Endothelial cell of umbilical vein (primary cell): Measurements from ENCODE around the gene TOM1L2. TPM values are rescaled to one million over a fixed set of nuclear protein-coding genes. Genes with fewer than 3 reads are reported as not detected.

Source experiments
- BruUV-seq: library from RNA; stranded (reverse); fragments of 400-500 nt; replicated peaks from 2 replicates; lab custom pipeline; 2021; lab: Mats Ljungman, UMichigan
- CTCF ChIA-PET: fragments of 300-600, 350-600 bp; sonication (Branson Sonifier 250); formaldehyde crosslinking; loops from one replicate; lab custom pipeline; 2021; ENCODE audit warnings: antibody characterized with exemption, inconsistent platforms; lab: Charles Lee
- POLR2A ChIA-PET: fragments of 300-600, 350-600 bp; sonication (Branson Sonifier 250); formaldehyde crosslinking; loops from one replicate; lab custom pipeline; 2021; ENCODE audit warnings: antibody characterized with exemption, inconsistent platforms; lab: Charles Lee
- DNase-seq: peaks from one replicate; pipeline ENCODE4 v3.0.0-alpha.2; 2011; ENCODE audit warnings: low read depth, low spot score
- FAIRE-seq: peaks from 2 replicates; lab custom pipeline; 2011; peaks lifted over from hg19 to GRCh38; lab: Jason Lieb, UNC
- H2AFZ ChIP-seq: 2 replicates; pipeline ENCODE4 v1.6.0; 2012; ENCODE audit warnings: low read depth, low read length, control low read depth, inconsistent platforms
- H3K27ac ChIP-seq: 2 replicates; pipeline ENCODE4 v1.5.1; 2011; ENCODE audit warnings: low read depth, mild to moderate bottlenecking, control low read depth, low read length, moderate library complexity; ENCODE audit not compliant: insufficient read depth
- H3K27me3 ChIP-seq, 2 experiments: 2 replicates each; pipeline versions ENCODE4 v1.6.0 to v1.6.1; 2011; ENCODE audit warnings: low read length in 2 of 2, mixed read lengths in 1 of 2; ENCODE audit not compliant: control insufficient read depth in 2 of 2, insufficient read depth in 2 of 2
- H3K36me3 ChIP-seq, 2 experiments: 2 replicates in 1 of 2; 3 replicates in 1 of 2; pipeline ENCODE4 v1.5.1; 2011; ENCODE audit warnings: low read length in 2 of 2, mild to moderate bottlenecking in 1 of 2, moderate library complexity in 1 of 2; ENCODE audit not compliant: control insufficient read depth in 2 of 2, insufficient read depth in 2 of 2; ENCODE audit errors: extremely low read depth in 1 of 2
- H3K4me1 ChIP-seq: 3 replicates; pipeline ENCODE4 v1.5.1; 2011; ENCODE audit warnings: mild to moderate bottlenecking, low read length; ENCODE audit not compliant: control insufficient read depth, insufficient read depth; ENCODE audit errors: extremely low read depth
- H3K4me2 ChIP-seq: 2 replicates; pipeline ENCODE4 v1.6.1; 2011; ENCODE audit warnings: low read length, control low read depth, mixed read lengths; ENCODE audit not compliant: insufficient read depth
- H3K4me3 ChIP-seq, 3 experiments: fragments of 200-600 bp in 1 of 3; sonication (generic), shearing (Covaris generic) in 1 of 3; replicated peaks in 1 of 3; 2 replicates each; pipeline ENCODE4 v1.5.1; 2011 to 2016; ENCODE audit warnings: control low read depth in 3 of 3, low read length in 3 of 3, mild to moderate bottlenecking in 2 of 3, inconsistent platforms in 1 of 3, low read depth in 1 of 3, moderate library complexity in 1 of 3; ENCODE audit not compliant: insufficient read depth in 1 of 3
- H3K79me2 ChIP-seq: 2 replicates; pipeline ENCODE4 v1.6.0; 2012; ENCODE audit warnings: low read length, inconsistent platforms; ENCODE audit not compliant: control insufficient read depth, insufficient read depth
- H3K9ac ChIP-seq: replicated peaks from 2 replicates; pipeline ENCODE3; 2011; ENCODE audit warnings: low read length, control low read depth; ENCODE audit not compliant: insufficient read depth; ENCODE audit errors: extremely low read depth
- H3K9me1 ChIP-seq: replicated peaks from 3 replicates; pipeline ENCODE4 v1.6.0; 2011; ENCODE audit warnings: mild to moderate bottlenecking, low read length; ENCODE audit not compliant: control insufficient read depth, insufficient read depth; ENCODE audit errors: extremely low read depth
- H3K9me3 ChIP-seq: replicated peaks from 2 replicates; pipeline ENCODE4 v1.5.1; 2012; ENCODE audit warnings: low read length, inconsistent platforms; ENCODE audit not compliant: control insufficient read depth, insufficient read depth
- H4K20me1 ChIP-seq: replicated peaks from 2 replicates; pipeline ENCODE3; 2011; ENCODE audit warnings: mild to moderate bottlenecking, low read length; ENCODE audit not compliant: control insufficient read depth, insufficient read depth; ENCODE audit errors: extremely low read depth
- EZH2 ChIP-seq: IDR thresholded peaks from 2 replicates; pipeline ENCODE4 v1.6.1; 2012; ENCODE audit warnings: borderline replicate concordance, low read depth, mild to moderate bottlenecking, moderate library complexity, low read length, inconsistent platforms; ENCODE audit not compliant: severe bottlenecking
- FOS ChIP-seq: IDR thresholded peaks from 2 replicates; pipeline ENCODE4 v1.6.1; 2011; ENCODE audit warnings: mild to moderate bottlenecking, low read length, moderate library complexity, borderline replicate concordance; ENCODE audit not compliant: insufficient read depth
- GATA2 ChIP-seq: IDR thresholded peaks from 2 replicates; pipeline ENCODE4 v1.7.0; 2011; ENCODE audit warnings: low read depth, mild to moderate bottlenecking, moderate library complexity, mixed read lengths, low read length; ENCODE audit not compliant: insufficient read length, insufficient read depth
- JUN ChIP-seq: IDR thresholded peaks from 2 replicates; pipeline ENCODE4 v1.6.1; 2011; ENCODE audit warnings: borderline replicate concordance, low read depth; ENCODE audit not compliant: insufficient read length, insufficient read depth
- MAX ChIP-seq: IDR thresholded peaks from 2 replicates; pipeline ENCODE4 v1.6.1; 2011; ENCODE audit not compliant: insufficient read depth, insufficient read length
- MYC ChIP-seq: IDR thresholded peaks from one replicate; pipeline ENCODE4 v1.6.1; 2011; ENCODE audit warnings: mild to moderate bottlenecking, low read depth, low read length
- POLR2A ChIP-seq: IDR thresholded peaks from 2 replicates; pipeline ENCODE4 v1.6.1; 2012; ENCODE audit warnings: low read depth, mild to moderate bottlenecking, control low read depth, low read length
- POLR2AphosphoS5 ChIP-seq: IDR thresholded peaks from 2 replicates; pipeline ENCODE4 v1.6.1; 2012; ENCODE audit warnings: low read depth, mild to moderate bottlenecking, control low read depth, low read length, moderate library complexity; ENCODE audit not compliant: insufficient read depth
- dilution Hi-C: fragments of 300-500 bp; cut with MboI; formaldehyde crosslinking; loops from one replicate; pipeline ENCODE4 v1.15.0; 2019; ENCODE audit warnings: low sequenced_read_pairs; ENCODE audit not compliant: extremely low pct_ligation_motif_present
- intact Hi-C: fragments of 100-400 bp; cut with micrococcal nuclease; formaldehyde crosslinking; loops from one replicate; pipeline ENCODE4 v1.10.0; 2022
- polyA plus RNA-seq, 4 experiments: library from polyadenylated mRNA; depleted of rRNA in 3 of 4; stranded (reverse) in 3 of 4; unstranded in 1 of 4; fragments of >200 nt; gene quantifications; 2 replicates each; pipeline versions ENCODE4 v1.2.1 to v1.2.3, GENCODE V29; 2011 to 2012; ENCODE audit warnings: missing spikeins in 1 of 4
- total RNA-seq: library from RNA; stranded (reverse); gene quantifications from 2 replicates; pipeline ENCODE4 v1.2.3, GENCODE V29; 2021
- TF ChIP-seq, protein P1 (sequence below), 2 donors: IDR thresholded peaks; 1 replicate in 1 of 2; 2 replicates in 1 of 2; pipeline ENCODE4 v1.5.1; 2011; ENCODE audit warnings: low read length in 2 of 2, mild to moderate bottlenecking in 2 of 2, moderate library complexity in 2 of 2, control low read depth in 1 of 2, inconsistent platforms in 1 of 2, low read depth in 1 of 2; ENCODE audit not compliant: insufficient read depth in 1 of 2; ENCODE audit errors: extremely low read depth in 1 of 2

The TOM1L2 gene
- total and polyA plus RNA-seq, 2 donors (not counting 3 experiments of a cell fraction or from before 2014, with no cell fraction given) = 31.7 to 37.6 TPM

DNA sequence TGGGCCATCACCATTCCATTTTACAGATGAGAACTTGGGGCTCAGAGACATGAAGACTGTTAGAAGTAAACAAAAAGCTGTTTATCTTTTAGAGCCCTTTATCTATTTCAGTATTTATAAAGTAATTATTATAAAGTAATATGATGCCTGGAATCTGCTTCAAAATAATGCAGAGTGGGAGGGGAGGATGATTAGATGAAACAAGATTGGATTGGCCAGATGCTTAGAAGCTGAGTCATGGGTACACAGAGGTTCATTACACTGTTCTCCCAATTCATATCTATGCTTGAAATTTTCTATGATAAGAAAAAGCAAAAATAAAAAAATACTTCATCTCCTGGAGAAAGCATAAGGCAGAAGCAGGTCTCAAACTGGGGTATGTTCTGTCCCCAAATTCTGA, 29.4 kb downstream of the TOM1L2 start:
- Histone ChIP-seq H3K9ac (no peak overlapping the region), H3K79me2 (peaks cover 6% of the 10 kb centered on the region)
- CTCF ChIA-PET = interaction anchor here (0.7 to 2.4 kb wide), 6 partner anchors 15 to 91 kb away, joined by 3 to 14 read pairs (median 7); no protein-coding TSS in a partner anchor

More for the DNA sequence above, 29.4 kb downstream of the TOM1L2 start:
- TF ChIP-seq POLR2AphosphoS5 = no peak
- TF ChIP-seq FOS = peak; percentile 58
- TF ChIP-seq MYC = no peak
- TF ChIP-seq POLR2A = no peak
- TF ChIP-seq EZH2 = no peak
- TF ChIP-seq MAX = no peak
- TF ChIP-seq, protein P1, sequence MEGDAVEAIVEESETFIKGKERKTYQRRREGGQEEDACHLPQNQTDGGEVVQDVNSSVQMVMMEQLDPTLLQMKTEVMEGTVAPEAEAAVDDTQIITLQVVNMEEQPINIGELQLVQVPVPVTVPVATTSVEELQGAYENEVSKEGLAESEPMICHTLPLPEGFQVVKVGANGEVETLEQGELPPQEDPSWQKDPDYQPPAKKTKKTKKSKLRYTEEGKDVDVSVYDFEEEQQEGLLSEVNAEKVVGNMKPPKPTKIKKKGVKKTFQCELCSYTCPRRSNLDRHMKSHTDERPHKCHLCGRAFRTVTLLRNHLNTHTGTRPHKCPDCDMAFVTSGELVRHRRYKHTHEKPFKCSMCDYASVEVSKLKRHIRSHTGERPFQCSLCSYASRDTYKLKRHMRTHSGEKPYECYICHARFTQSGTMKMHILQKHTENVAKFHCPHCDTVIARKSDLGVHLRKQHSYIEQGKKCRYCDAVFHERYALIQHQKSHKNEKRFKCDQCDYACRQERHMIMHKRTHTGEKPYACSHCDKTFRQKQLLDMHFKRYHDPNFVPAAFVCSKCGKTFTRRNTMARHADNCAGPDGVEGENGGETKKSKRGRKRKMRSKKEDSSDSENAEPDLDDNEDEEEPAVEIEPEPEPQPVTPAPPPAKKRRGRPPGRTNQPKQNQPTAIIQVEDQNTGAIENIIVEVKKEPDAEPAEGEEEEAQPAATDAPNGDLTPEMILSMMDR (IDR thresholded peaks at IDR 0.05; ENCODE audit: extremely low read depth in 1 of 2, insufficient read depth in 1 of 2, low read depth in 1 of 2, low read length in 2 of 2) = no peak
- TF ChIP-seq JUN = peak; percentile 15
- TF ChIP-seq GATA2 = peak; percentile 54
- peak; percentile 94 for FAIRE-seq
- dilution Hi-C loops (no loop called here), intact Hi-C loops (loop anchor here (1.0 kb wide), 1 partner anchor 29 kb away; the partner anchor contains the start of genes DRC3 and TOM1L2)
- BruUV-seq = no TSS peak
- Histone ChIP-seq H3K27me3 (no peaks in the 10 kb centered on the region), H3K36me3 (no peaks in the 10 kb centered on the region), H3K4me3 (peak overlapping the region in 1 of 3 experiments; percentile 29), H4K20me1 (no peaks in the 10 kb centered on the region), H3K4me1 (peaks cover 38% of the 10 kb centered on the region), H3K9me3 (no peaks in the 10 kb centered on the region), H3K27ac (peak overlapping the region; percentile 61), H3K9me1 (no peaks in the 10 kb centered on the region), H2AFZ (peak overlapping the region; percentile 68), H3K4me2 (peak overlapping the region; percentile 80)
- POLR2A ChIA-PET = no interaction called here
- peak; percentile 45 for DNase-seq
